Effector CD8-positive, alpha-beta T cell (primary cell): ENCODE results near the gene RPRD1B.
"Not testable (repeated sequence)": the region's sequence is repeated elsewhere in the genome, so short reads cannot be mapped to it uniquely, and the experiment has no call there.

Experiments used
- DNase-seq: peaks from one replicate; lab custom pipeline; 2025; lab: John Stamatoyannopoulos, UW

The RPRD1B gene

GRCh38 chr20:38073307-38074071 lies 39.9 kb downstream of the RPRD1B start:
- DNase-seq, result no peak

- no peak for DNase-seq
Measured at GRCh38 chr20:38075161-38075998, 41.8 kb downstream of the RPRD1B start.

GRCh38 chr20:38076548-38076947 lies 43.0 kb downstream of the RPRD1B start:
- no peak for DNase-seq

- no peak for DNase-seq
Measured at GRCh38 chr20:38078084-38078483, 44.5 kb downstream of the RPRD1B start.

- DNase-seq, result no peak
Measured at GRCh38 chr20:38079353-38079752, 45.8 kb downstream of the RPRD1B start.

GRCh38 chr20:38081575-38081974 lies 48.0 kb downstream of the RPRD1B start:
- DNase-seq, result no peak

GRCh38 chr20:38082894-38083293 lies 49.3 kb downstream of the RPRD1B start:
- no peak for DNase-seq

- DNase-seq, result no peak
Measured at GRCh38 chr20:38083338-38084048, 49.9 kb downstream of the RPRD1B start.

GRCh38 chr20:38084425-38084951 lies 50.9 kb downstream of the RPRD1B start:
- no peak for DNase-seq

- no peak for DNase-seq
Measured at GRCh38 chr20:38085026-38085425, 51.5 kb downstream of the RPRD1B start.

- no peak for DNase-seq
Measured at GRCh38 chr20:38089500-38089899, 56.0 kb downstream of the RPRD1B start.

- no peak for DNase-seq
Measured at GRCh38 chr20:38090061-38090460, 56.5 kb downstream of the RPRD1B start.

- DNase-seq, result no peak
Measured at GRCh38 chr20:38091441-38092216, 58.1 kb downstream of the RPRD1B start.

- DNase-seq, result no peak
Measured at GRCh38 chr20:38092260-38092857, 58.8 kb downstream of the RPRD1B start.

- DNase-seq, result no peak
Measured at GRCh38 chr20:38092915-38093314, 59.4 kb downstream of the RPRD1B start.

- no peak for DNase-seq
Measured at GRCh38 chr20:38093641-38094077, 60.1 kb downstream of the RPRD1B start.

- DNase-seq, result no peak
Measured at GRCh38 chr20:38094373-38094891, 60.9 kb downstream of the RPRD1B start.

GRCh38 chr20:38095017-38095686 lies 61.6 kb downstream of the RPRD1B start:
- no peak for DNase-seq

- DNase-seq, result no peak
Measured at GRCh38 chr20:38098952-38099351, 65.4 kb downstream of the RPRD1B start.

GRCh38 chr20:38102206-38102605 lies 68.7 kb downstream of the RPRD1B start:
- DNase-seq, result not testable (repeated sequence)
